Activated T-cell treated with anti-CD3 and anti-CD28 coated beads, Interleukin-2, amount 50 U/mL, for 72 hours (primary cell): ENCODE data around the gene ABCC10. TPM values are rescaled to one million over a fixed set of nuclear protein-coding genes. Genes with fewer than 3 reads are reported as not detected.
"Not testable (repeated sequence)": the region's sequence is repeated elsewhere in the genome, so short reads cannot be mapped to it uniquely, and the experiment has no call there.

Experiments used
- ATAC-seq, 2 donors: fragments of 150-1000 bp; cut with Tn5 transposase; replicated peaks in 1 of 2; 2 replicates each; pipeline ENCODE4 v1.10.0; 2021; ENCODE audit warnings: moderate library complexity in 2 of 2, mild to moderate bottlenecking in 1 of 2
- DNase-seq, 2 donors: peaks; one replicate each; pipeline ENCODE4 v3.0.0; 2021 to 2022; ENCODE audit warnings: mixed read lengths in 1 of 2
- H3K27ac Mint-ChIP-seq: one replicate; pipeline ENCODE4 v1.8.0; 2022; ENCODE audit warnings: mild to moderate bottlenecking, moderate library complexity, mixed read lengths
- H3K27me3 Mint-ChIP-seq: one replicate; pipeline ENCODE4 v1.8.0; 2022; ENCODE audit warnings: low read depth, mixed read lengths
- H3K36me3 Mint-ChIP-seq, 2 donors: one replicate each; pipeline ENCODE4 v1.8.0; 2022; ENCODE audit warnings: mixed read lengths in 2 of 2, mild to moderate bottlenecking in 1 of 2; ENCODE audit not compliant: insufficient read depth in 2 of 2
- H3K4me1 Mint-ChIP-seq: one replicate; pipeline ENCODE4 v1.8.0; 2022; ENCODE audit warnings: low read depth, mixed read lengths
- H3K4me3 Mint-ChIP-seq, 2 donors: one replicate each; pipeline ENCODE4 v1.8.0; 2022; ENCODE audit warnings: mild to moderate bottlenecking in 2 of 2, mixed read lengths in 2 of 2, moderate library complexity in 2 of 2
- H3K9me3 Mint-ChIP-seq, 2 donors: one replicate each; pipeline ENCODE4 v1.8.0; 2022; ENCODE audit warnings: mixed read lengths in 2 of 2
- total RNA-seq, 2 donors: library from RNA; stranded (reverse); gene quantifications; one replicate each; pipeline ENCODE4 v1.2.3, GENCODE V29; 2022

The ABCC10 gene
- total RNA-seq, 2 donors from 2014 or later = 32.8 to 36.4 TPM

DNA sequence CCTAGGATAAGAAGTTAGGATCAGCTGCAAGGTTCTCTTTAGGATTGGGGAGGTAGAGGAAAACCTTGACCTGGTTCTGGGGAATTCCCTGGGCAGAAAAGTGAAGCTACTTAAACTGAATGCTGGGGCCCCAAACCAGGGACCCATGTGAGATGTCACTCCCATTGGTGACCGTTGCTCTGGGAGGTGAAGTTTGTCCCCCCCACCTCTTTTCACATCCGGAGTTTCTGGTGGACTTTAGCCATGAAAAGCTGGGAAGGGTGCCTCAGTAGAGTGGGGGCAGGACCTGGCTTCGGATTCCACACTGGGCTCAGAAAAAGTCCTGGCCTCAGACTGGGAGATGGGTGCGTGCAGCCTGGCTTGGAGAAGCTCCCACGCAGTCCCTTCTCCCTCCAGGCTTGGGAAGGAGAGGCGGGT, 63.2 kb downstream of the ABCC10 start:
- Mint-ChIP-seq H3K9me3 (no peaks in the 10 kb centered on the region), H3K27me3 (no peaks in the 10 kb centered on the region), H3K4me1 (peaks cover 27% of the 10 kb centered on the region), H3K27ac (no peak overlapping the region), H3K4me3 (no peak overlapping the region), H3K36me3 (no peaks in the 10 kb centered on the region)
- ATAC-seq (no peak), DNase-seq (no peak)

DNA sequence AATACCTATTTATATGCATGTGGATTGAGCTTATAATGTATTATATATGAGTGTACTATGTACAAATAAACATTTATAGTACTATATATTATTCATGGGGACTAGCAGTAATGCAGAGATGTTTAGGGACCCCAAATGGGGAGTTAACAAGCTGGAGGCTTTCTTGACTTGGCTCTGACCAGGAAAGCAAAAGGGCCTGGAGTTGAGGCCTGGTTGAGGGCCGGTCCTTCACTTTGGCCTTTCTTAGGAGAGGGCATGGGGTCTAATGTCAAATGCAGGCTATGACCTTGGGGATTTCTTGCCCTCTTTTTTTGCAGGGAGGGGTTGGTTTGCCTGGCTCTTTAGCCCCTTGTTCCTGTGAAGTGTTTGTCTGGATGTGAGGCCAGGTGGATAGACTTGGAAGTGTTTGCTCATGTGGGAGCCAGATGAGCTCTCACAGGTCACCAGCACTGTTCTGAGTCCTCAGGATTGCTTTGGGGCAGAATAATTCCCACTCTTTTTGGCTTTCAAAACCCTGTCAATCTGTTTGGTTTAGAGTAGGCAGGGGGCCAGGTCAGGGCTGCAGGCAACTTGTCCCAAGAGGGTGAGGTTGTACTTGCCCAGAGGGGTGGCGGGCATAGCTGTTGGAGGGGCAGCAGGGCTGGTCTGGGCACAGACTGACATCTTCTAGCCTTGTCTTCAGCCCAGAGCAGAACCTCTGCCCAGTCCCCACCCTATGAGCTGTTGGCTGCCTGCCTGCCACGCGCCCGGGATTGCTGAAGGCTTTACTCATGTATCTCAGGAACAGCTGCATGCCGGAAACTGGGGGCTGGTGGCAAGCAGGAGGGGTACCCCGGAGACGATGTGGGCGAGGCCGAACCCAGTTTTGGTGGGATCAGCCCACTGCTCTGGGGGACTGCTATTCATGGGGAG, 64.7 kb downstream of the ABCC10 start:
- H3K9me3 Mint-ChIP-seq = no peaks in the 10 kb centered on the region
- no peaks in the 10 kb centered on the region for H3K36me3 Mint-ChIP-seq
- no peaks in the 10 kb centered on the region for H3K27me3 Mint-ChIP-seq
- ATAC-seq = no peak
- H3K4me1 Mint-ChIP-seq = peaks cover 27% of the 10 kb centered on the region
- no peak overlapping the region for H3K4me3 Mint-ChIP-seq
- no peak for DNase-seq
- no peak overlapping the region for H3K27ac Mint-ChIP-seq

GRCh38 chr6:43492673-43493072, 65.3 kb downstream of the ABCC10 start:
- H3K27ac Mint-ChIP-seq = no peak overlapping the region
- no peak overlapping the region for H3K4me3 Mint-ChIP-seq
- DNase-seq = no peak
- no peaks in the 10 kb centered on the region for H3K9me3 Mint-ChIP-seq
- peaks cover 27% of the 10 kb centered on the region for H3K4me1 Mint-ChIP-seq
- no peak for ATAC-seq
- H3K36me3 Mint-ChIP-seq = no peaks in the 10 kb centered on the region
- H3K27me3 Mint-ChIP-seq = no peaks in the 10 kb centered on the region

- H3K4me3 Mint-ChIP-seq = no peak overlapping the region
- no peak for ATAC-seq
- no peaks in the 10 kb centered on the region for H3K27me3 Mint-ChIP-seq
- no peak overlapping the region for H3K27ac Mint-ChIP-seq
- H3K36me3 Mint-ChIP-seq = no peaks in the 10 kb centered on the region
- no peak for DNase-seq
- no peaks in the 10 kb centered on the region for H3K9me3 Mint-ChIP-seq
- H3K4me1 Mint-ChIP-seq = peaks cover 27% of the 10 kb centered on the region
Measured at GRCh38 chr6:43493230-43493629, 65.9 kb downstream of the ABCC10 start.

DNA sequence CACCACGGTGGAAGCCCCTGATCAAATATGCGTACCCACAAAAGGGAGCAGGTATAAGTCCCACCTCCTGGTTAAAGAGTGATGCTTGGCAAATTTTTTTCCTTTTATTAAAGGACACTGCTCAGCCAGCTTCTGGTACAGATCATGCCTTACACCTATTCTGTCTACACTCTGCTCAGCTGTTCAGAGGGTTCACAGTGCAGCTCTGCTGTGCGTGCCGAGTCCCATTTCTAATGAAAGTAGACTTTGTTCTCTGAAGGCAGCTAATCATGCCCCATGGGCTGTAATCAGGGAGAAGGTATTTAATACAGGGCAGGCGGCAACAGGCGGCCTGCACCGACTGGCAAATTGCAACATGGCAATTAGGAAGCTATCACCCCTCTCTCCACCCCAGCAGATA, 66.5 kb downstream of the ABCC10 start:
- Mint-ChIP-seq H3K27ac (no peak overlapping the region), H3K9me3 (no peaks in the 10 kb centered on the region), H3K4me3 (no peak overlapping the region), H3K4me1 (peaks cover 27% of the 10 kb centered on the region), H3K27me3 (no peaks in the 10 kb centered on the region), H3K36me3 (no peaks in the 10 kb centered on the region)
- no peak for DNase-seq
- ATAC-seq = no peak

DNA sequence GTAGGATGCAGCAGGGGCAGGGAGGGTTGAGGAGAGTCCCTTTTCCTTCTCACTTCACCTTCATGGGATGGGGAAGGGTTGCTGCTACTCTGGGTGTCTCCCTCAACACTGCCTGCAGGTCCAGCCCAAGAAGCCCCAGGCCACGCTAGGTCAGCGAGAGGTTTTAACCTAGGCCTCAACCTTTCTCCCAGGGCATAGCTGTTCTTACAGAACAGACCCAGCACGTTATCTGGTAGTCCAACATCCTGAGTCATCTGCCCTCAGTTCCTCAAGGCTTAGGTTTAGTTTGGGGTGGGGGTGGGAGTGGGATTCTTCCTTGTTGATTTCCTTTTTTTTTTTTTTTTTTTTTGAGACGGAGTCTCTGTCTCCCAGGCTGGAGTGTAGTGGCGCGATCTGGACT, 67.0 kb downstream of the ABCC10 start:
- ATAC-seq = no peak
- Mint-ChIP-seq H3K9me3 (no peaks in the 10 kb centered on the region), H3K4me1 (peaks cover 27% of the 10 kb centered on the region), H3K36me3 (peaks cover 0 to under 1% of the 10 kb centered on the region in 2 donors), H3K4me3 (no peak overlapping the region), H3K27ac (no peak overlapping the region), H3K27me3 (no peaks in the 10 kb centered on the region)
- DNase-seq = no peak

DNA sequence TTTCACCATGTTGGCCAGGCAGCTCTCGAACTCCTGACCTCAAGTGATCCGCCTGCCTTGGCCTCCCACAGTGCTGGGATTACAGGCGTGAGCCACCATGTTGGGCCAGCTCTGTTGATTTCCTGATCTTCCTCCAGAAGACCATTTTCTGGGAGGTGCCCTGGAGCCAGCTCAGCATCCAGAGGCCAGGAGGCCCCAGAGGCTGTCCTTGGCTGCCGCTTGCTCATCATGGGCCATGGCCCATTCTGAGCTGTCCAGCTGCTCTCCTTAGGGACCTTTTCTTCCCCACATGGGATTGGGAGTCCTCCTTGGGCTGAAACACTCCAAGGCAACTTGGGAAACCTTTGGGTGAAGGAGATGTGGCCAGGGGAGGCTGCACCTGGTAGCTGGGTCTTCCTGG, 67.4 kb downstream of the ABCC10 start:
- Mint-ChIP-seq H3K4me1 (peaks cover 27% of the 10 kb centered on the region), H3K27me3 (no peaks in the 10 kb centered on the region), H3K36me3 (peaks cover 0 to 4% of the 10 kb centered on the region in 2 donors), H3K9me3 (no peaks in the 10 kb centered on the region), H3K4me3 (no peak overlapping the region), H3K27ac (no peak overlapping the region)
- ATAC-seq (no peak), DNase-seq (no peak)

DNA sequence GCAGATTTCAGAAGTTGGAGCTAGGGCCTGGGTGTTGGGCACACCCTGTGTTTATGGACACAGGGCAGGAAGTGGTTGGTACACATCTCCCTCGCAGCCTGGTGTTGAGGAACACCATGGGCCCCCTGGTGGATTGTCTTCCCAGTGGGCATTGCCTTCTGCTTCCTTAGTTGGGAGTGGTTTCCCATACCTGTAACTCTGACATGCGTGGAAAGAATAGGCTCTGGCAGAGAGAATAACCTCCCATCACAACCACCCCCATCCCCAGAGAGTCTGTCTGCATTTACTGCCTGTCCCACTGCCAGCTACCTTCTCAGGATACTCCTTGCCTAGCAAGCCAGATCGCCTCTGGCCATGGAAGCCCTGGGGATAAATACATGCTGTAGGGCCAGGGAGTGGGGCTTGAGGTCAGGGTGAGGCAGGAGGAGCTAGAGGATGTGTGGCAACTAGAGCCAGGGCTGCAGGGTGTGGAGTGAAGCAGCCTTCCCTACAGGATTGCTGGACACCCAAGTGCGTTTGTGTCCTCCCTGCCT, 68.1 kb downstream of the ABCC10 start:
- no peak overlapping the region for H3K4me3 Mint-ChIP-seq
- H3K27ac Mint-ChIP-seq = peak overlapping the region; percentile 67

GRCh38 chr6:43496370-43497128, 69.2 kb downstream of the ABCC10 start:
- H3K9me3 Mint-ChIP-seq = no peaks in the 10 kb centered on the region
- no peak overlapping the region for H3K27ac Mint-ChIP-seq
- no peaks in the 10 kb centered on the region for H3K27me3 Mint-ChIP-seq
- peaks cover 27% of the 10 kb centered on the region for H3K4me1 Mint-ChIP-seq
- ATAC-seq = peak in 1 of 2 donors; percentile 51
- peak in 1 of 2 donors; percentile 27 for DNase-seq
- H3K4me3 Mint-ChIP-seq = no peak overlapping the region
- H3K36me3 Mint-ChIP-seq = peaks cover under 1 to 4% of the 10 kb centered on the region in 2 donors

More for the DNA sequence above, 68.1 kb downstream of the ABCC10 start:
- no peak for DNase-seq
- no peaks in the 10 kb centered on the region for H3K9me3 Mint-ChIP-seq
- H3K27me3 Mint-ChIP-seq = no peaks in the 10 kb centered on the region
- H3K4me1 Mint-ChIP-seq = peaks cover 27% of the 10 kb centered on the region
- peaks cover 0 to 4% of the 10 kb centered on the region in 2 donors for H3K36me3 Mint-ChIP-seq
- ATAC-seq = no peak

DNA sequence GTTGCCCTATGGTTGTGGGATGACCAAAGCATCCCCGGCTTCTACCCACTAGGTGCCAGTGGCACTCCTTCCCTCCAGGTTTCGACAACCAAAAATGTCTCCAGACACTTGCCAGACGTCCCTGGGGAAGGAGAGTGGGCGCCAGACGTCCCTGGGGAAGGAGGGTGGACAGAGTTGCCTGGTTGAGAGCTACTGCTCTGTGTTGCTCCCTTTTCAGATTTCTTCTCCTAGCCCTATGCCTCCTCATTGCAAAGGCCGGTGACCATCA, 69.7 kb downstream of the ABCC10 start:
- ATAC-seq (no peak), DNase-seq (no peak)
- Mint-ChIP-seq H3K36me3 (peaks cover 1 to 4% of the 10 kb centered on the region in 2 donors), H3K27me3 (no peaks in the 10 kb centered on the region), H3K9me3 (no peaks in the 10 kb centered on the region), H3K4me1 (peaks cover 26% of the 10 kb centered on the region), H3K27ac (no peak overlapping the region), H3K4me3 (no peak overlapping the region)

DNA sequence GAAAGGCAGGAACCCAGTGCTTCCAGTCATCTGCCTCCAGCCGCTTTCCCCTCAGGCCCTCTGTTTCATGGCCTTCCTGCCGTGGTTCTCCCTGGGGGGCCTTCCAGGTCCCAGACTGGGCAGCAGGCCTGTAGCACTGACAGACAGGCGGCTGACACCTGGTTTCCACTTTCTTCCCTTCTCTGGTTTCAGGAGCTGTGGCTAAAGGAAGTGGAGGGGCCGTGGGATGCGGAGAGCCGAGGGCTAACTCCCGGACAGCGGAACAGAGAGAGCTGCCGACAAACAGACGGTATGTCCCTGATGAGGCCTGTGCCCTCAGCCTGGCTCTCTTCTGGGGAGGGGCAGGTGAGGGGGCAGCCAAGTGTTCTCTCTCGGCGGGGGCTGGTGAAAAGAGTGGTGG, 70.3 kb downstream of the ABCC10 start:
- H3K9me3 Mint-ChIP-seq = no peaks in the 10 kb centered on the region
- peaks cover 1 to 7% of the 10 kb centered on the region in 2 donors for H3K36me3 Mint-ChIP-seq

GRCh38 chr6:43498291-43498690, 71.0 kb downstream of the ABCC10 start:
- not testable (repeated sequence) for H3K4me3 Mint-ChIP-seq, H3K27ac Mint-ChIP-seq, H3K27me3 Mint-ChIP-seq, DNase-seq, H3K9me3 Mint-ChIP-seq, H3K36me3 Mint-ChIP-seq, ATAC-seq
- peaks cover 17% of the 10 kb centered on the region for H3K4me1 Mint-ChIP-seq

More for the DNA sequence above, 70.3 kb downstream of the ABCC10 start:
- Mint-ChIP-seq H3K27ac (no peak overlapping the region), H3K27me3 (no peaks in the 10 kb centered on the region), H3K4me3 (no peak overlapping the region), H3K4me1 (peaks cover 21% of the 10 kb centered on the region)
- no peak for DNase-seq
- no peak for ATAC-seq

DNA sequence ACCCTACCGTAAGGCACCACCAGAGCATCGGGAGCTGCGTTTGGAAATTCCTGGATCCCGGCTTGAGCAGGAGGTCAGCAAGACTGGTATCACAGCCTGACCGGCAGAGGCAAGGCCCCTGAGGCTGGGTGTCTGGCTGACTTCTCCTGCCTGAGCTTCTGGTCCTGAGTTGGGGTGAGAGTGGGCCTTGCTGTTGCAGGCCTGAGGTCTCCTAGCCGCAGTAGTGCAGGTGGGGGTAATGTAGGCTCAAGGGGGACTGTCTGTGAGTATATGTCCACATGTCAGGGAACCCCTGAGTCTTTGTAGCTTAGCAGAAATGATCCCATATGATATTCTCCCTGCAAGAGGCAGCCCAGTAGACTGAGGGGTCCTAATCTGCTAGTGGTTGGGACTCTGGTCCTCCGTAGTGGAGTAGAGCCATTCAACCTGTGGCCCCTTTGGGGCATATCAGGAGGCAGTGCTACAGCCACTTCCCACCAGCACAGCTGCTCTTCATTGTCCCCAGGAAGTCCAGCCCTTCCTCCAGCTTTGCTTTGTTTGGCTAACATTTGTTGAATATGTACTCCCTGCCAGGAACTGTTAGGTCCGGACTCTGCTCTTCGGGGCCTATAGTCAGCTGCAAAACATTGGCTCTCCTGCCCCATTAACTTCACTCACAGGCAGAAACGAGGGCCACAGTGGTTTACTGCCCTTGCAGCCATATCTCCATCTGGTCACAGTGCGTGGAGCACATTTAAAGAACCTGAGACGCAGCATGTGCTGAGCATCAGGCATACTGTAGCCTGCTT, 71.9 kb downstream of the ABCC10 start:
- Mint-ChIP-seq H3K27me3 (no peaks in the 10 kb centered on the region), H3K4me1 (peaks cover 11% of the 10 kb centered on the region), H3K36me3 (peaks cover 1 to 7% of the 10 kb centered on the region in 2 donors), H3K27ac (no peak overlapping the region), H3K4me3 (no peak overlapping the region), H3K9me3 (no peaks in the 10 kb centered on the region)
- DNase-seq = no peak
- no peak for ATAC-seq
